Fibroblast of skin of left biceps (primary cell): ENCODE results near the gene WDR5.

Source experiments
- DNase-seq, 2 experiments: peaks; one replicate each; pipeline ENCODE4 v3.0.0-alpha.2; 2013; ENCODE audit warnings: low read depth in 2 of 2

WDR5 gene

GRCh38 chr9:134208310-134208841, 72.5 kb downstream of the WDR5 start:
- DNase-seq: no peak

- no peak for DNase-seq
Observed at GRCh38 chr9:134208981-134209725, 73.3 kb downstream of the WDR5 start.
